ENCODE results near the gene YPEL3.

DNA sequence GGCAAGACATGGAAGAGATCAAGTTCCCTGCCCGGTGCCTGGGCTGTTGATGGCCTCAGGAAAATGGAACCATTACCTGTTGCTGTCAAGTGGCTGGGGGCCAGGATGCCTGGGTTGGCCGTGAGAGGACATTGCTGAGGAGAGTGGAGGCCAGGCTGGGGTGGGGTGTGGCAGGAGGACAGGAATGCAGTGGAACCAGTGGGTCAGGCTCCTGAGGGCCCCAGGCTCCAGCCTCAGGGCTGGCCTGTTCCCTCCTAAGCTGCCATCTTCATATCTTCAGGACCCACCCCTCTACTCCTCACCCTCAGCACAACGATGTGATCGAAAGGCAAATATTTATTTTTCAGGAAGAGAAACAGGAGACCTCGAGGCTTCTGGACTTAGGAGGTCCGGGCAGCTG is 8.5 kb upstream of the YPEL3 start:
- TF ChIP-seq, protein P1, sequence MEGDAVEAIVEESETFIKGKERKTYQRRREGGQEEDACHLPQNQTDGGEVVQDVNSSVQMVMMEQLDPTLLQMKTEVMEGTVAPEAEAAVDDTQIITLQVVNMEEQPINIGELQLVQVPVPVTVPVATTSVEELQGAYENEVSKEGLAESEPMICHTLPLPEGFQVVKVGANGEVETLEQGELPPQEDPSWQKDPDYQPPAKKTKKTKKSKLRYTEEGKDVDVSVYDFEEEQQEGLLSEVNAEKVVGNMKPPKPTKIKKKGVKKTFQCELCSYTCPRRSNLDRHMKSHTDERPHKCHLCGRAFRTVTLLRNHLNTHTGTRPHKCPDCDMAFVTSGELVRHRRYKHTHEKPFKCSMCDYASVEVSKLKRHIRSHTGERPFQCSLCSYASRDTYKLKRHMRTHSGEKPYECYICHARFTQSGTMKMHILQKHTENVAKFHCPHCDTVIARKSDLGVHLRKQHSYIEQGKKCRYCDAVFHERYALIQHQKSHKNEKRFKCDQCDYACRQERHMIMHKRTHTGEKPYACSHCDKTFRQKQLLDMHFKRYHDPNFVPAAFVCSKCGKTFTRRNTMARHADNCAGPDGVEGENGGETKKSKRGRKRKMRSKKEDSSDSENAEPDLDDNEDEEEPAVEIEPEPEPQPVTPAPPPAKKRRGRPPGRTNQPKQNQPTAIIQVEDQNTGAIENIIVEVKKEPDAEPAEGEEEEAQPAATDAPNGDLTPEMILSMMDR (IDR thresholded peaks at IDR 0.05) = no peak
- no peak for TF ChIP-seq POLR2A (IDR thresholded peaks at IDR 0.05)
